LNCAP (cell line): ENCODE measurements around the gene CPS1.

Experiments used
- CTCF ChIP-seq: fragments of 450-650 bp; IDR thresholded peaks from 2 replicates; pipeline ENCODE4 v1.5.1; 2017; ENCODE audit warnings: mild to moderate bottlenecking

CPS1 gene

GRCh38 chr2:210681491-210681890 is 125.1 kb downstream of the CPS1 start:
- no peak for TF ChIP-seq CTCF

- no peak for TF ChIP-seq CTCF
Observed at GRCh38 chr2:210686401-210686800, 130.0 kb downstream of the CPS1 start.

- no peak for TF ChIP-seq CTCF
Observed at GRCh38 chr2:210687786-210688470, 131.5 kb downstream of the CPS1 start.

GRCh38 chr2:210707900-210708299 is 151.5 kb downstream of the CPS1 start:
- TF ChIP-seq CTCF = no peak

- no peak for TF ChIP-seq CTCF
Observed at GRCh38 chr2:210713122-210713521, 156.7 kb downstream of the CPS1 start.

- TF ChIP-seq CTCF = no peak
Observed at GRCh38 chr2:210715560-210716082, 159.2 kb downstream of the CPS1 start.

- no peak for TF ChIP-seq CTCF
Observed at GRCh38 chr2:210718503-210718902, 162.1 kb downstream of the CPS1 start.

- no peak for TF ChIP-seq CTCF
Observed at GRCh38 chr2:210722092-210722491, 165.7 kb downstream of the CPS1 start.
